Suppressor macrophage treated with lipopolysaccharide for 4 hours (primary cell): ENCODE results near the gene RPS19.

Experiments
- DNase-seq: peaks from one replicate; pipeline ENCODE4 v3.0.0-alpha.2; 2020

Gene RPS19

GRCh38 chr19:41915776-41916414 is 55.8 kb downstream of the RPS19 start:
- DNase-seq, result no peak

GRCh38 chr19:41917676-41918075 is 57.6 kb downstream of the RPS19 start:
- no peak for DNase-seq

- DNase-seq, result no peak
These were observed 58.0 kb downstream of the RPS19 start for GRCh38 chr19:41918095-41918494.

GRCh38 chr19:41918653-41919244 is 58.7 kb downstream of the RPS19 start:
- DNase-seq, result no peak

- DNase-seq, result no peak
These were observed 60.1 kb downstream of the RPS19 start for GRCh38 chr19:41919948-41920712.

GRCh38 chr19:41920882-41921576 is 61.0 kb downstream of the RPS19 start:
- no peak for DNase-seq

GRCh38 chr19:41921577-41922576 is 61.8 kb downstream of the RPS19 start:
- DNase-seq, result no peak
